Thyroid gland (tissue), 4 donors: Measurements from ENCODE around the gene CLIC5. TPM values are rescaled to one million over a fixed set of nuclear protein-coding genes. Genes with fewer than 3 reads are reported as not detected.

Source experiments
- DNase-seq, 2 donors: peaks; one replicate each; pipeline ENCODE4 v3.0.0-alpha.2; 2019
- H3K27ac ChIP-seq, 3 donors: fragments of 200-600 bp; sonication (generic); 1 replicate in 2 of 3; 2 replicates in 1 of 3; pipeline ENCODE4 v1.5.1; 2016 to 2019; ENCODE audit warnings: mild to moderate bottlenecking in 1 of 3, moderate library complexity in 1 of 3
- H3K27me3 ChIP-seq: fragments of 200-600 bp; sonication (generic); one replicate; pipeline ENCODE4 v1.5.1; 2019
- H3K36me3 ChIP-seq, 2 donors: fragments of 200-600 bp; sonication (generic); one replicate each; pipeline ENCODE4 v1.5.1; 2016 to 2019
- H3K4me1 ChIP-seq, 2 donors: fragments of 200-600 bp; sonication (generic); one replicate each; pipeline ENCODE4 v1.5.1; 2017 to 2019
- H3K4me3 ChIP-seq, 3 donors: fragments of 200-600 bp; sonication (generic); replicated peaks in 1 of 3; 1 replicate in 2 of 3; 2 replicates in 1 of 3; pipeline ENCODE4 v1.5.1; 2016; ENCODE audit warnings: mild to moderate bottlenecking in 1 of 3
- H3K9me3 ChIP-seq: fragments of 200-600 bp; sonication (generic); one replicate; pipeline ENCODE4 v1.5.1; 2017
- CTCF ChIP-seq, 6 experiments: fragments of 200-600 bp in 3 of 6; fragments of 450-650 bp in 3 of 6; sonication (generic) in 3 of 6; IDR thresholded peaks; one replicate each; pipeline ENCODE4 v1.5.1; 2016 to 2019; ENCODE audit warnings: antibody characterized with exemption in 6 of 6, mild to moderate bottlenecking in 2 of 6, inconsistent platforms in 1 of 6, moderate library complexity in 1 of 6
- POLR2A ChIP-seq, 2 donors: fragments of 450-650 bp; IDR thresholded peaks; one replicate each; pipeline ENCODE4 v1.6.1; 2017; ENCODE audit warnings: antibody characterized with exemption in 2 of 2, mild to moderate bottlenecking in 2 of 2, moderate library complexity in 1 of 2
- WGBS, 2 donors: methylation state at CpG; one replicate each; pipeline ENCODE4 v1.1.5; 2017; 5-methylcytosine and 5-hydroxymethylcytosine counted together
- intact Hi-C: fragments of 100-400 bp; cut with DNase I; formaldehyde crosslinking; loops from one replicate; pipeline ENCODE4 v1.15.1; 2023
- total RNA-seq, 4 donors: library from RNA; depleted of rRNA; stranded (reverse); fragments of >200 nt; gene quantifications; one replicate each; pipeline ENCODE4 v1.2.3, GENCODE V29; 2016

The CLIC5 gene
- total RNA-seq, 4 donors from 2014 or later: 10.5 to 15.5 (median 11.7) TPM

- peak overlapping the region in 2 of 3 donors; percentile 68 to 76 for H3K27ac ChIP-seq
Measured at GRCh38 chr6:45987856-45988255, 27.8 kb downstream of the CLIC5 start.

GRCh38 chr6:45986746-45987274 lies 28.9 kb downstream of the CLIC5 start:
- no peak overlapping the region for H3K4me3 ChIP-seq
- no peaks in the 10 kb centered on the region for H3K9me3 ChIP-seq
- no peaks in the 10 kb centered on the region for H3K27me3 ChIP-seq
- DNase-seq: peak in 1 of 2 donors; percentile 34
- TF ChIP-seq CTCF (IDR thresholded peaks at IDR 0.05): no peak
- no peak for TF ChIP-seq POLR2A (IDR thresholded peaks at IDR 0.05)
- no peaks in the 10 kb centered on the region for H3K36me3 ChIP-seq
- intact Hi-C loops: no loop called here
- peak overlapping the region; percentile 63 to 76 (median 68) for H3K27ac ChIP-seq
- peaks cover 21 to 51% of the 10 kb centered on the region in 2 donors for H3K4me1 ChIP-seq

More at GRCh38 chr6:45987856-45988255, 27.8 kb downstream of the CLIC5 start:
- no peaks in the 10 kb centered on the region for H3K9me3 ChIP-seq
- H3K4me3 ChIP-seq: no peak overlapping the region
- DNase-seq: no peak
- no peaks in the 10 kb centered on the region for H3K27me3 ChIP-seq
- whole genome bisulfite sequencing, 2 donors: 96 to 97% methylated on average over 1 of the region's 1 CpG
- intact Hi-C loops: no loop called here
- peaks cover 21 to 56% of the 10 kb centered on the region in 2 donors for H3K4me1 ChIP-seq
- H3K36me3 ChIP-seq: no peaks in the 10 kb centered on the region
- no peak for TF ChIP-seq CTCF (IDR thresholded peaks at IDR 0.05)
- no peak for TF ChIP-seq POLR2A (IDR thresholded peaks at IDR 0.05)

GRCh38 chr6:45984788-45985425 lies 30.8 kb downstream of the CLIC5 start:
- DNase-seq: no peak
- H3K27ac ChIP-seq: no peak overlapping the region
- intact Hi-C loops: no loop called here
- no peaks in the 10 kb centered on the region for H3K27me3 ChIP-seq
- H3K4me3 ChIP-seq: no peak overlapping the region
- no peaks in the 10 kb centered on the region for H3K36me3 ChIP-seq
- peaks cover 16 to 45% of the 10 kb centered on the region in 2 donors for H3K4me1 ChIP-seq
- WGBS, 2 donors: 95% methylated on average over 5 of the region's 5 CpGs
- no peak for TF ChIP-seq POLR2A (IDR thresholded peaks at IDR 0.05)
- TF ChIP-seq CTCF (IDR thresholded peaks at IDR 0.05): no peak
- H3K9me3 ChIP-seq: no peaks in the 10 kb centered on the region

- Histone ChIP-seq H3K27me3 (no peaks in the 10 kb centered on the region), H3K36me3 (no peaks in the 10 kb centered on the region), H3K4me3 (no peak overlapping the region), H3K9me3 (no peaks in the 10 kb centered on the region), H3K27ac (no peak overlapping the region), H3K4me1 (peaks cover 16 to 45% of the 10 kb centered on the region in 2 donors)
- intact Hi-C loops: no loop called here
- WGBS, 2 donors: 96% methylated on average over 7 of the region's 7 CpGs
- TF ChIP-seq POLR2A (IDR thresholded peaks at IDR 0.05) (no peak), CTCF (IDR thresholded peaks at IDR 0.05) (no peak)
- DNase-seq: no peak
Measured at GRCh38 chr6:45984347-45984746, 31.3 kb downstream of the CLIC5 start.

GRCh38 chr6:45983062-45983461 lies 32.6 kb downstream of the CLIC5 start:
- 86 to 94% methylated on average over 1 of the region's 1 CpG for WGBS, 2 donors
- intact Hi-C loops: no loop called here
- peaks cover 9 to 37% of the 10 kb centered on the region in 2 donors for H3K4me1 ChIP-seq
- TF ChIP-seq POLR2A (IDR thresholded peaks at IDR 0.05): no peak
- no peak for TF ChIP-seq CTCF (IDR thresholded peaks at IDR 0.05)
- H3K27ac ChIP-seq: peak overlapping the region in 1 of 3 donors; percentile 18
- no peaks in the 10 kb centered on the region for H3K36me3 ChIP-seq
- DNase-seq: no peak
- no peak overlapping the region for H3K4me3 ChIP-seq
- H3K9me3 ChIP-seq: no peaks in the 10 kb centered on the region
- no peaks in the 10 kb centered on the region for H3K27me3 ChIP-seq
